IPS-18c (cell line): Measurements from ENCODE around the gene MTMR10.

Experiments
- H3K4me3 ChIP-seq: 2 replicates; pipeline ENCODE4 v1.7.0; 2013; ENCODE audit warnings: low read depth, mild to moderate bottlenecking, low read length, moderate library complexity; ENCODE audit not compliant: insufficient read depth
- H3K9me3 ChIP-seq: one replicate; pipeline ENCODE4 v1.6.1; 2013; ENCODE audit warnings: mild to moderate bottlenecking, low read length, moderate library complexity; ENCODE audit not compliant: control insufficient read depth, insufficient read depth

MTMR10 gene

GRCh38 chr15:30991255-30992235 is at the start of gene MTMR10:
MTMR10 (minus strand) TSS chr15:30991628; CDS start chr15:30991506, 122 bp downstream.
- Histone ChIP-seq H3K9me3 (peaks cover 3% of the 10 kb centered on the region), H3K4me3 (peak within 1 kb of the TSS; percentile 82)

- Histone ChIP-seq H3K4me3 (no peak overlapping the region), H3K9me3 (no peaks in the 10 kb centered on the region)
These were observed 49.2 kb upstream of the MTMR10 start for GRCh38 chr15:31040611-31041010.

- Histone ChIP-seq H3K4me3 (no peak overlapping the region), H3K9me3 (no peaks in the 10 kb centered on the region)
These were observed 48.5 kb upstream of the MTMR10 start for GRCh38 chr15:31039961-31040360.

- Histone ChIP-seq H3K4me3 (no peak overlapping the region), H3K9me3 (no peaks in the 10 kb centered on the region)
These were observed 46.5 kb upstream of the MTMR10 start for GRCh38 chr15:31037731-31038477.

- no peak overlapping the region for H3K4me3 ChIP-seq
- H3K9me3 ChIP-seq, result no peaks in the 10 kb centered on the region
These were observed 45.4 kb upstream of the MTMR10 start for GRCh38 chr15:31036783-31037182.

GRCh38 chr15:31035610-31036009 is 44.2 kb upstream of the MTMR10 start:
- no peak overlapping the region for H3K4me3 ChIP-seq
- no peaks in the 10 kb centered on the region for H3K9me3 ChIP-seq

- no peak overlapping the region for H3K4me3 ChIP-seq
- H3K9me3 ChIP-seq, result no peaks in the 10 kb centered on the region
These were observed 42.7 kb upstream of the MTMR10 start for GRCh38 chr15:31034152-31034551.

- no peak overlapping the region for H3K4me3 ChIP-seq
- H3K9me3 ChIP-seq, result no peaks in the 10 kb centered on the region
These were observed 41.5 kb upstream of the MTMR10 start for GRCh38 chr15:31032961-31033371.

- Histone ChIP-seq H3K9me3 (no peaks in the 10 kb centered on the region), H3K4me3 (no peak overlapping the region)
These were observed 40.1 kb upstream of the MTMR10 start for GRCh38 chr15:31031471-31032067.

GRCh38 chr15:31027910-31028578 is 36.6 kb upstream of the MTMR10 start:
- H3K9me3 ChIP-seq, result no peaks in the 10 kb centered on the region

GRCh38 chr15:31025996-31026395 is 34.6 kb upstream of the MTMR10 start:
- Histone ChIP-seq H3K4me3 (no peak overlapping the region), H3K9me3 (no peaks in the 10 kb centered on the region)

More at GRCh38 chr15:31027910-31028578, 36.6 kb upstream of the MTMR10 start:
- no peak overlapping the region for H3K4me3 ChIP-seq

GRCh38 chr15:31024979-31025378 is 33.6 kb upstream of the MTMR10 start:
- no peaks in the 10 kb centered on the region for H3K9me3 ChIP-seq
- H3K4me3 ChIP-seq, result no peak overlapping the region

- Histone ChIP-seq H3K9me3 (no peaks in the 10 kb centered on the region), H3K4me3 (no peak overlapping the region)
These were observed 32.9 kb upstream of the MTMR10 start for GRCh38 chr15:31024330-31024729.

GRCh38 chr15:31023841-31024240 is 32.4 kb upstream of the MTMR10 start:
- H3K9me3 ChIP-seq, result no peaks in the 10 kb centered on the region
- no peak overlapping the region for H3K4me3 ChIP-seq

GRCh38 chr15:31021067-31021665 is 29.7 kb upstream of the MTMR10 start:
- no peaks in the 10 kb centered on the region for H3K9me3 ChIP-seq
- H3K4me3 ChIP-seq, result no peak overlapping the region

GRCh38 chr15:31020542-31020941 is 29.1 kb upstream of the MTMR10 start:
- no peak overlapping the region for H3K4me3 ChIP-seq
- H3K9me3 ChIP-seq, result no peaks in the 10 kb centered on the region

- Histone ChIP-seq H3K9me3 (no peaks in the 10 kb centered on the region), H3K4me3 (no peak overlapping the region)
These were observed 28.6 kb upstream of the MTMR10 start for GRCh38 chr15:31019986-31020385.
